Breast epithelium (tissue), 4 donors: ENCODE data around the gene SLAMF1. TPM values are rescaled to one million over a fixed set of nuclear protein-coding genes. Genes with fewer than 3 reads are reported as not detected.

ENCODE experiments used
- DNase-seq, 2 donors: peaks; one replicate each; pipeline ENCODE4 v3.0.0-alpha.2; 2019; ENCODE audit warnings: low spot score in 2 of 2
- H3K27ac ChIP-seq, 2 donors: fragments of 200-600 bp; sonication (generic) in 1 of 2; one replicate each; pipeline ENCODE4 v1.5.1; 2016 to 2019; ENCODE audit warnings: mild to moderate bottlenecking in 1 of 2
- H3K27me3 ChIP-seq, 2 donors: fragments of 200-600 bp; sonication (generic) in 1 of 2; one replicate each; pipeline versions ENCODE4 v1.5.1 to v1.6.0; 2017 to 2019; ENCODE audit warnings: control low read depth in 1 of 2, mild to moderate bottlenecking in 1 of 2
- H3K36me3 ChIP-seq: fragments of 200-600 bp; one replicate; pipeline ENCODE4 v1.5.1; 2019
- H3K4me1 ChIP-seq, 2 donors: fragments of 200-600 bp; sonication (generic); one replicate each; pipeline ENCODE4 v1.5.1; 2016 to 2019; ENCODE audit warnings: control low read depth in 1 of 2
- H3K4me3 ChIP-seq, 3 donors: fragments of 200-600 bp; sonication (generic); 1 replicate in 2 of 3; 2 replicates in 1 of 3; pipeline ENCODE4 v1.5.1; 2016 to 2019; ENCODE audit warnings: mild to moderate bottlenecking in 3 of 3, moderate library complexity in 2 of 3
- H3K9me3 ChIP-seq, 2 donors: fragments of 200-600 bp; sonication (generic) in 1 of 2; one replicate each; pipeline ENCODE4 v1.5.1; 2016 to 2019; ENCODE audit warnings: control low read depth in 1 of 2
- CTCF ChIP-seq, 3 donors: fragments of 450-650 bp; IDR thresholded peaks; one replicate each; pipeline ENCODE4 v1.5.1; 2016 to 2017; ENCODE audit warnings: antibody characterized with exemption in 3 of 3, mild to moderate bottlenecking in 3 of 3, moderate library complexity in 3 of 3
- POLR2A ChIP-seq: fragments of 450-650 bp; IDR thresholded peaks from one replicate; pipeline ENCODE4 v1.6.1; 2016; ENCODE audit warnings: antibody characterized with exemption, mild to moderate bottlenecking, moderate library complexity
- POLR2AphosphoS5 ChIP-seq, 3 donors: sonication (generic); formaldehyde crosslinking; IDR thresholded peaks; one replicate each; pipeline ENCODE4 v1.6.1; 2017; ENCODE audit warnings: antibody characterized with exemption in 3 of 3
- intact Hi-C: fragments of 100-400 bp; cut with DNase I; formaldehyde crosslinking; loops from one replicate; pipeline ENCODE4 v1.15.1; 2023; ENCODE audit warnings: low total_unique reads
- total RNA-seq, 3 donors: library from RNA; depleted of rRNA; stranded (reverse); fragments of >200 nt; gene quantifications; one replicate each; pipeline ENCODE4 v1.1.0, GENCODE V29; 2016

The SLAMF1 gene
- total RNA-seq, 3 donors from 2014 or later: 0.64 to 1.8 (median 0.98) TPM

GRCh38 chr1:160636547-160636946 lies 10.3 kb downstream of the SLAMF1 start:
- TF ChIP-seq POLR2A (no peak), POLR2AphosphoS5 (IDR thresholded peaks at IDR 0.05) (no peak), CTCF (IDR thresholded peaks at IDR 0.05) (no peak)
- intact Hi-C loops: no loop called here
- Histone ChIP-seq H3K27ac (no peak overlapping the region), H3K27me3 (no peaks in the 10 kb centered on the region), H3K36me3 (no peaks in the 10 kb centered on the region), H3K9me3 (no peaks in the 10 kb centered on the region), H3K4me3 (no peak overlapping the region), H3K4me1 (no peaks in the 10 kb centered on the region)
- DNase-seq: no peak

GRCh38 chr1:160636076-160636475 lies 10.8 kb downstream of the SLAMF1 start:
- Histone ChIP-seq H3K9me3 (no peaks in the 10 kb centered on the region), H3K4me1 (no peaks in the 10 kb centered on the region), H3K27me3 (no peaks in the 10 kb centered on the region), H3K27ac (no peak overlapping the region), H3K4me3 (no peak overlapping the region), H3K36me3 (no peaks in the 10 kb centered on the region)
- TF ChIP-seq POLR2A (no peak), POLR2AphosphoS5 (IDR thresholded peaks at IDR 0.05) (no peak), CTCF (IDR thresholded peaks at IDR 0.05) (no peak)
- intact Hi-C loops: no loop called here
- DNase-seq: no peak

- TF ChIP-seq POLR2AphosphoS5 (IDR thresholded peaks at IDR 0.05): no peak
- TF ChIP-seq POLR2A: no peak
- TF ChIP-seq CTCF (IDR thresholded peaks at IDR 0.05): no peak
Observed at GRCh38 chr1:160634543-160635491, 12.0 kb downstream of the SLAMF1 start.

GRCh38 chr1:160633330-160633903 lies 13.4 kb downstream of the SLAMF1 start:
- H3K4me1 ChIP-seq: no peaks in the 10 kb centered on the region
- H3K27me3 ChIP-seq: no peaks in the 10 kb centered on the region
- intact Hi-C loops: no loop called here
- H3K4me3 ChIP-seq: no peak overlapping the region
- H3K36me3 ChIP-seq: no peaks in the 10 kb centered on the region
- no peaks in the 10 kb centered on the region for H3K9me3 ChIP-seq
- TF ChIP-seq POLR2A: no peak
- TF ChIP-seq POLR2AphosphoS5 (IDR thresholded peaks at IDR 0.05): no peak
- TF ChIP-seq CTCF (IDR thresholded peaks at IDR 0.05): no peak
- DNase-seq: no peak
- no peak overlapping the region for H3K27ac ChIP-seq

More at GRCh38 chr1:160634543-160635491, 12.0 kb downstream of the SLAMF1 start:
- H3K36me3 ChIP-seq: no peaks in the 10 kb centered on the region
- H3K4me3 ChIP-seq: no peak overlapping the region
- no peak for DNase-seq
- intact Hi-C loops: no loop called here
- no peaks in the 10 kb centered on the region for H3K4me1 ChIP-seq
- H3K27me3 ChIP-seq: no peaks in the 10 kb centered on the region
- H3K27ac ChIP-seq: no peak overlapping the region
- no peaks in the 10 kb centered on the region for H3K9me3 ChIP-seq
